SK-N-SH (cell line): ENCODE data around the gene FBXW8. TPM values are rescaled to one million over a fixed set of nuclear protein-coding genes. Genes with fewer than 3 reads are reported as not detected.

Experiments
- CTCF ChIA-PET: fragments of 300-600, 350-600 bp; formaldehyde crosslinking; extraction: SDS; loops from one replicate; lab custom pipeline; 2021; lab: Yijun Ruan, JAX
- POLR2A ChIA-PET: fragments of 350-600 bp; sonication (Branson Sonifier 250); formaldehyde crosslinking; extraction: SDS; loops from one replicate; lab custom pipeline; 2020; ENCODE audit warnings: antibody characterized with exemption, inconsistent platforms; lab: Yijun Ruan, JAX
- DNase-seq: peaks from one replicate; pipeline ENCODE4 v3.0.0; 2012
- H2AFZ ChIP-seq: fragments of 200-600 bp; sonication (generic); 2 replicates; pipeline ENCODE4 v1.8.1; 2016; ENCODE audit warnings: antibody characterized with exemption, mild to moderate bottlenecking, low read depth
- H3F3A ChIP-seq: fragments of 200-600 bp; sonication (generic); replicated peaks from 2 replicates; pipeline ENCODE3; 2016; ENCODE audit warnings: antibody characterized with exemption, mild to moderate bottlenecking; ENCODE audit not compliant: insufficient read depth
- H3K27ac ChIP-seq, 2 experiments: fragments of 200-500 bp in 1 of 2; fragments of 200-600 bp in 1 of 2; sonication (Bioruptor generic) in 1 of 2; sonication (generic), shearing (Covaris generic) in 1 of 2; 2 replicates each; pipeline versions ENCODE4 v1.5.1 to v1.6.1; 2014 to 2016; ENCODE audit warnings: low read depth in 2 of 2, inconsistent platforms in 1 of 2, low read length in 1 of 2, mild to moderate bottlenecking in 1 of 2, mixed read lengths in 1 of 2
- H3K27me3 ChIP-seq: fragments of 200-600 bp; sonication (generic), shearing (Covaris generic); 2 replicates; pipeline ENCODE4 v1.6.1; 2016; ENCODE audit warnings: mixed run types; ENCODE audit not compliant: insufficient read depth
- H3K36me3 ChIP-seq, 2 experiments: fragments of 200-500 bp in 1 of 2; fragments of 200-600 bp in 1 of 2; sonication (Bioruptor generic) in 1 of 2; sonication (generic) in 1 of 2; replicated peaks in 1 of 2; 2 replicates each; pipeline versions ENCODE3 to v1.5.1; 2014 to 2016; ENCODE audit warnings: low read length in 1 of 2, mild to moderate bottlenecking in 1 of 2; ENCODE audit not compliant: insufficient read depth in 2 of 2, control insufficient read depth in 1 of 2
- H3K4me1 ChIP-seq, 2 experiments: fragments of 200-500 bp in 1 of 2; fragments of 200-600 bp in 1 of 2; sonication (Bioruptor generic) in 1 of 2; sonication (generic), shearing (Covaris generic) in 1 of 2; 2 replicates each; pipeline versions ENCODE4 v1.5.1 to v1.6.1; 2014 to 2016; ENCODE audit warnings: low read depth in 1 of 2, low read length in 1 of 2, mixed run types in 1 of 2; ENCODE audit not compliant: insufficient read depth in 2 of 2, control insufficient read depth in 1 of 2
- H3K4me2 ChIP-seq: fragments of 200-600 bp; sonication (generic), shearing (Covaris generic); 2 replicates; pipeline ENCODE4 v1.6.1; 2017; ENCODE audit warnings: mixed run types
- H3K4me3 ChIP-seq, 2 experiments: fragments of 200-500 bp in 1 of 2; fragments of 200-600 bp in 1 of 2; sonication (Bioruptor generic) in 1 of 2; sonication (generic), shearing (Covaris generic) in 1 of 2; 2 replicates each; pipeline versions ENCODE4 v1.5.1 to v1.8.1; 2014 to 2016; ENCODE audit warnings: low read depth in 2 of 2, inconsistent platforms in 1 of 2, low read length in 1 of 2, mild to moderate bottlenecking in 1 of 2, mixed read lengths in 1 of 2, moderate library complexity in 1 of 2
- H3K79me2 ChIP-seq: fragments of 200-600 bp; sonication (generic); 2 replicates; pipeline ENCODE4 v1.8.1; 2017; ENCODE audit warnings: mild to moderate bottlenecking; ENCODE audit not compliant: insufficient read depth
- H3K9ac ChIP-seq: fragments of 200-600 bp; sonication (generic); 2 replicates; pipeline ENCODE4 v1.6.1; 2017; ENCODE audit warnings: mixed run types
- H3K9me2 ChIP-seq: fragments of 200-600 bp; sonication (generic); 2 replicates; pipeline ENCODE4 v1.6.1; 2017; ENCODE audit warnings: mixed run types
- H3K9me3 ChIP-seq: fragments of 200-600 bp; sonication (generic); 2 replicates; pipeline ENCODE4 v1.6.1; 2017; ENCODE audit warnings: mixed run types, mild to moderate bottlenecking, moderate library complexity
- H4K20me1 ChIP-seq: fragments of 200-600 bp; sonication (generic); 2 replicates; pipeline ENCODE4 v1.6.1; 2017; ENCODE audit warnings: mild to moderate bottlenecking, mixed run types; ENCODE audit not compliant: insufficient read depth
- CHD2 ChIP-seq: fragments of 150-350 bp; IDR thresholded peaks from 2 replicates; pipeline ENCODE4 v1.6.1; 2018; ENCODE audit warnings: low read length; ENCODE audit not compliant: partially characterized antibody
- ELF1 ChIP-seq: IDR thresholded peaks from 2 replicates; pipeline ENCODE4 v1.4.0; 2012
- EP300 ChIP-seq, 2 experiments: IDR thresholded peaks; 2 replicates each; pipeline versions ENCODE4 v1.4.0 to v1.6.1; 2012; ENCODE audit warnings: borderline replicate concordance in 1 of 2, low read depth in 1 of 2, low read length in 1 of 2
- FOSL2 ChIP-seq: IDR thresholded peaks from 2 replicates; pipeline ENCODE4 v1.4.0; 2012; ENCODE audit warnings: low read depth, mild to moderate bottlenecking, moderate library complexity, borderline replicate concordance
- FOXJ3 ChIP-seq: sonication (generic); formaldehyde crosslinking; IDR thresholded peaks from 2 replicates; pipeline ENCODE4 v1.5.1; 2020; ENCODE audit warnings: mild to moderate bottlenecking, missing genetic modification reagents
- FOXM1 ChIP-seq: IDR thresholded peaks from 2 replicates; pipeline ENCODE4 v1.4.0; 2012; ENCODE audit warnings: low read depth, mild to moderate bottlenecking
- GABPA ChIP-seq: IDR thresholded peaks from 2 replicates; pipeline ENCODE4 v1.4.0; 2012; ENCODE audit warnings: low read depth, mild to moderate bottlenecking
- GATA2 ChIP-seq: sonication (generic); formaldehyde crosslinking; IDR thresholded peaks from 2 replicates; pipeline ENCODE4 v1.5.0; 2020; ENCODE audit warnings: mild to moderate bottlenecking, missing genetic modification reagents
- JUND ChIP-seq: IDR thresholded peaks from 2 replicates; pipeline ENCODE4 v1.4.0; 2012
- MAX ChIP-seq: IDR thresholded peaks from 2 replicates; pipeline ENCODE4 v1.4.0; 2012; ENCODE audit warnings: low read depth
- NFIC ChIP-seq: IDR thresholded peaks from 2 replicates; pipeline ENCODE4 v1.4.0; 2012; ENCODE audit warnings: borderline replicate concordance
- NRF1 ChIP-seq: IDR thresholded peaks from 2 replicates; pipeline ENCODE4 v1.6.1; 2012; ENCODE audit warnings: low read depth, mild to moderate bottlenecking, low read length
- POLR2AphosphoS5 ChIP-seq: IDR thresholded peaks from 2 replicates; pipeline ENCODE4 v1.6.1; 2012; ENCODE audit warnings: low read depth, low read length
- RAD21 ChIP-seq: IDR thresholded peaks from 2 replicates; pipeline ENCODE4 v1.6.1; 2012; ENCODE audit warnings: mild to moderate bottlenecking, low read length
- RFX5 ChIP-seq: IDR thresholded peaks from 2 replicates; pipeline ENCODE4 v1.6.1; 2012; ENCODE audit warnings: mild to moderate bottlenecking, improper control_type of control experiment, low read length
- SIN3A ChIP-seq: IDR thresholded peaks from 2 replicates; pipeline ENCODE4 v1.6.1; 2012; ENCODE audit warnings: low read depth, mild to moderate bottlenecking, low read length, moderate library complexity, borderline replicate concordance
- SMC3 ChIP-seq: IDR thresholded peaks from 2 replicates; pipeline ENCODE4 v1.6.1; 2012; ENCODE audit warnings: low read depth, low read length, improper control_type of control experiment
- TEAD4 ChIP-seq: IDR thresholded peaks from 2 replicates; pipeline ENCODE4 v1.4.0; 2012; ENCODE audit warnings: mild to moderate bottlenecking, borderline replicate concordance; ENCODE audit not compliant: insufficient read depth
- WGBS: methylation state at CpG from one replicate; pipeline ENCODE4 v1.1.6; 2017; ENCODE audit warnings: low lambda C conversion rate; 5-methylcytosine and 5-hydroxymethylcytosine counted together
- polyA plus RNA-seq, 3 experiments: library from polyadenylated mRNA; depleted of rRNA; stranded (reverse); fragments of >200 nt; gene quantifications; 2 replicates each; pipeline ENCODE4 v1.2.3, GENCODE V29; 2012
- TF ChIP-seq, protein P1 (sequence below): IDR thresholded peaks from 2 replicates; pipeline ENCODE4 v1.4.0; 2012; ENCODE audit warnings: low read depth, borderline replicate concordance
- TF ChIP-seq, protein P2 (sequence below): fragments of 200-600 bp; sonication (generic); IDR thresholded peaks from 2 replicates; pipeline ENCODE4 v1.6.1; 2017; ENCODE audit warnings: antibody characterized with exemption, mild to moderate bottlenecking, moderate library complexity
- TF ChIP-seq, protein P3 (sequence below): IDR thresholded peaks from 2 replicates; pipeline ENCODE4; 2012

FBXW8 gene
- polyA plus RNA-seq, 1 of the 3 experiments (the other 2 are of a cell fraction): 15.6 TPM

- no peak for TF ChIP-seq POLR2AphosphoS5
- TF ChIP-seq, protein P1, sequence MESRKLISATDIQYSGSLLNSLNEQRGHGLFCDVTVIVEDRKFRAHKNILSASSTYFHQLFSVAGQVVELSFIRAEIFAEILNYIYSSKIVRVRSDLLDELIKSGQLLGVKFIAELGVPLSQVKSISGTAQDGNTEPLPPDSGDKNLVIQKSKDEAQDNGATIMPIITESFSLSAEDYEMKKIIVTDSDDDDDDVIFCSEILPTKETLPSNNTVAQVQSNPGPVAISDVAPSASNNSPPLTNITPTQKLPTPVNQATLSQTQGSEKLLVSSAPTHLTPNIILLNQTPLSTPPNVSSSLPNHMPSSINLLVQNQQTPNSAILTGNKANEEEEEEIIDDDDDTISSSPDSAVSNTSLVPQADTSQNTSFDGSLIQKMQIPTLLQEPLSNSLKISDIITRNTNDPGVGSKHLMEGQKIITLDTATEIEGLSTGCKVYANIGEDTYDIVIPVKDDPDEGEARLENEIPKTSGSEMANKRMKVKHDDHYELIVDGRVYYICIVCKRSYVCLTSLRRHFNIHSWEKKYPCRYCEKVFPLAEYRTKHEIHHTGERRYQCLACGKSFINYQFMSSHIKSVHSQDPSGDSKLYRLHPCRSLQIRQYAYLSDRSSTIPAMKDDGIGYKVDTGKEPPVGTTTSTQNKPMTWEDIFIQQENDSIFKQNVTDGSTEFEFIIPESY: no peak
- no peak for TF ChIP-seq CHD2
Observed at GRCh38 chr12:117038023-117038680, 127.4 kb downstream of the FBXW8 start.

GRCh38 chr12:117038919-117039318 lies 128.2 kb downstream of the FBXW8 start:
- Histone ChIP-seq H4K20me1 (no peaks in the 10 kb centered on the region), H3K4me1 (no peaks in the 10 kb centered on the region; a peak in 1 of 4 replicates), H2AFZ (no peak overlapping the region), H3K79me2 (no peaks in the 10 kb centered on the region), H3K36me3 (no peaks in the 10 kb centered on the region), H3K27ac (no peak overlapping the region), H3F3A (no peaks in the 10 kb centered on the region), H3K27me3 (no peaks in the 10 kb centered on the region), H3K4me2 (no peak overlapping the region), H3K9ac (no peak overlapping the region), H3K9me3 (no peaks in the 10 kb centered on the region), H3K4me3 (no peak overlapping the region), H3K9me2 (no peaks in the 10 kb centered on the region)
- ChIA-PET CTCF (interaction anchor here (1.0 to 1.1 kb wide), 2 partner anchors 80 to 86 kb away, joined by 3 to 4 read pairs; no protein-coding TSS in a partner anchor), POLR2A (no interaction called here)
- no peak for DNase-seq
- WGBS: 92% methylated on average over 24 of the region's 24 CpGs
- TF ChIP-seq FOXJ3 (CRISPR knock-in tag) (no peak), TEAD4 (no peak), SMC3 (no peak), MAX (no peak), SIN3A (no peak), NFIC (no peak), FOXM1 (no peak), JUND (no peak), EP300 (IDR thresholded peaks at IDR 0.05; ENCODE audit: borderline replicate concordance in 1 of 2, low read depth in 1 of 2, low read length in 1 of 2) (no peak), GATA2 (no peak), GABPA (no peak), RAD21 (no peak), ELF1 (no peak), RFX5 (no peak), FOSL2 (no peak), NRF1 (no peak)
- TF ChIP-seq, protein P2, sequence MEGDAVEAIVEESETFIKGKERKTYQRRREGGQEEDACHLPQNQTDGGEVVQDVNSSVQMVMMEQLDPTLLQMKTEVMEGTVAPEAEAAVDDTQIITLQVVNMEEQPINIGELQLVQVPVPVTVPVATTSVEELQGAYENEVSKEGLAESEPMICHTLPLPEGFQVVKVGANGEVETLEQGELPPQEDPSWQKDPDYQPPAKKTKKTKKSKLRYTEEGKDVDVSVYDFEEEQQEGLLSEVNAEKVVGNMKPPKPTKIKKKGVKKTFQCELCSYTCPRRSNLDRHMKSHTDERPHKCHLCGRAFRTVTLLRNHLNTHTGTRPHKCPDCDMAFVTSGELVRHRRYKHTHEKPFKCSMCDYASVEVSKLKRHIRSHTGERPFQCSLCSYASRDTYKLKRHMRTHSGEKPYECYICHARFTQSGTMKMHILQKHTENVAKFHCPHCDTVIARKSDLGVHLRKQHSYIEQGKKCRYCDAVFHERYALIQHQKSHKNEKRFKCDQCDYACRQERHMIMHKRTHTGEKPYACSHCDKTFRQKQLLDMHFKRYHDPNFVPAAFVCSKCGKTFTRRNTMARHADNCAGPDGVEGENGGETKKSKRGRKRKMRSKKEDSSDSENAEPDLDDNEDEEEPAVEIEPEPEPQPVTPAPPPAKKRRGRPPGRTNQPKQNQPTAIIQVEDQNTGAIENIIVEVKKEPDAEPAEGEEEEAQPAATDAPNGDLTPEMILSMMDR: no peak
- TF ChIP-seq, protein P3, sequence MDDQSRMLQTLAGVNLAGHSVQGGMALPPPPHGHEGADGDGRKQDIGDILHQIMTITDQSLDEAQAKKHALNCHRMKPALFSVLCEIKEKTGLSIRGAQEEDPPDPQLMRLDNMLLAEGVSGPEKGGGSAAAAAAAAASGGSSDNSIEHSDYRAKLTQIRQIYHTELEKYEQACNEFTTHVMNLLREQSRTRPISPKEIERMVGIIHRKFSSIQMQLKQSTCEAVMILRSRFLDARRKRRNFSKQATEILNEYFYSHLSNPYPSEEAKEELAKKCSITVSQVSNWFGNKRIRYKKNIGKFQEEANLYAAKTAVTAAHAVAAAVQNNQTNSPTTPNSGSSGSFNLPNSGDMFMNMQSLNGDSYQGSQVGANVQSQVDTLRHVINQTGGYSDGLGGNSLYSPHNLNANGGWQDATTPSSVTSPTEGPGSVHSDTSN: no peak

More at GRCh38 chr12:117038023-117038680, 127.4 kb downstream of the FBXW8 start:
- H3K9me3 ChIP-seq: no peaks in the 10 kb centered on the region
- no peak for DNase-seq
- ChIA-PET POLR2A (no interaction called here), CTCF (interaction anchor here (0.7 to 3.9 kb wide), 5 partner anchors 10 to 87 kb away, joined by 3 to 24 read pairs (median 4); no protein-coding TSS in a partner anchor)
- H3F3A ChIP-seq: no peaks in the 10 kb centered on the region
- no peak overlapping the region for H2AFZ ChIP-seq
- H3K9ac ChIP-seq: no peak overlapping the region
- 67% methylated on average over 5 of the region's 15 CpGs for WGBS
- H3K27me3 ChIP-seq: no peaks in the 10 kb centered on the region
- H3K4me3 ChIP-seq: no peak overlapping the region
- no peaks in the 10 kb centered on the region for H3K9me2 ChIP-seq
- no peaks in the 10 kb centered on the region; a peak in 1 of 4 replicates for H3K4me1 ChIP-seq
- no peak overlapping the region for H3K27ac ChIP-seq
- H4K20me1 ChIP-seq: no peaks in the 10 kb centered on the region
- H3K36me3 ChIP-seq: no peaks in the 10 kb centered on the region
- no peaks in the 10 kb centered on the region for H3K79me2 ChIP-seq
- H3K4me2 ChIP-seq: no peak overlapping the region
